OCI-LY1 (cell line): ENCODE results near the gene RAPGEF1.

ENCODE experiments used
- H2AFZ ChIP-seq: fragments of 200-600 bp; sonication (generic), shearing (Covaris generic); 2 replicates; pipeline ENCODE4 v1.6.0; 2014; ENCODE audit warnings: antibody characterized with exemption, mild to moderate bottlenecking, low read length
- H3F3A ChIP-seq: fragments of 200-600 bp; sonication (generic), shearing (Covaris generic); 2 replicates; pipeline ENCODE4 v1.6.0; 2014; ENCODE audit warnings: mild to moderate bottlenecking, antibody characterized with exemption, low read length, moderate library complexity; ENCODE audit not compliant: insufficient read depth
- H3K27ac ChIP-seq: fragments of 200-600 bp; sonication (generic); 2 replicates; pipeline ENCODE4 v1.5.1; 2014; ENCODE audit warnings: low read length, mixed run types, mild to moderate bottlenecking, low read depth; ENCODE audit not compliant: poor library complexity, severe bottlenecking
- H3K27me3 ChIP-seq: fragments of 200-600 bp; sonication (generic); 2 replicates; pipeline ENCODE4 v1.6.0; 2014; ENCODE audit warnings: antibody characterized with exemption, mild to moderate bottlenecking, low read length, moderate library complexity; ENCODE audit not compliant: insufficient read depth
- H3K36me3 ChIP-seq: fragments of 200-600 bp; sonication (generic); 2 replicates; pipeline ENCODE4 v1.6.1; 2014; ENCODE audit warnings: mild to moderate bottlenecking, antibody characterized with exemption, low read length, moderate library complexity, mixed read lengths; ENCODE audit not compliant: insufficient read depth
- H3K4me1 ChIP-seq: fragments of 200-600 bp; sonication (generic); 2 replicates; pipeline ENCODE4 v1.5.1; 2014; ENCODE audit warnings: mild to moderate bottlenecking, low read length, moderate library complexity; ENCODE audit not compliant: insufficient read depth, severe bottlenecking
- H3K4me2 ChIP-seq: fragments of 200-600 bp; sonication (generic), shearing (Covaris generic); 2 replicates; pipeline ENCODE4 v1.6.1; 2014; ENCODE audit warnings: low read length
- H3K4me3 ChIP-seq: fragments of 200-600 bp; sonication (generic); 2 replicates; pipeline ENCODE4 v1.5.1; 2014; ENCODE audit warnings: low read length, low read depth, mild to moderate bottlenecking, mixed read lengths; ENCODE audit not compliant: poor library complexity, severe bottlenecking
- H3K79me2 ChIP-seq: fragments of 200-600 bp; shearing (Covaris generic); 2 replicates; pipeline ENCODE4 v1.6.1; 2016; ENCODE audit warnings: mixed run types, low read length, mixed read lengths; ENCODE audit not compliant: insufficient read depth
- H3K9ac ChIP-seq: fragments of 200-600 bp; sonication (generic), shearing (Covaris generic); 2 replicates; pipeline ENCODE4 v1.6.1; 2014; ENCODE audit warnings: mild to moderate bottlenecking, low read length, mixed read lengths
- H3K9me2 ChIP-seq: fragments of 200-600 bp; sonication (generic), shearing (Covaris generic); 2 replicates; pipeline ENCODE4 v1.6.1; 2014; ENCODE audit warnings: low read depth, mild to moderate bottlenecking, low read length, mixed read lengths
- H3K9me3 ChIP-seq: fragments of 200-600 bp; shearing (Covaris generic); 2 replicates; pipeline ENCODE4 v1.6.1; 2014; ENCODE audit warnings: low read length, mixed read lengths
- H4K20me1 ChIP-seq: fragments of 200-600 bp; sonication (generic), shearing (Covaris generic); 2 replicates; pipeline ENCODE4 v1.6.0; 2016; ENCODE audit warnings: mild to moderate bottlenecking, low read length; ENCODE audit not compliant: insufficient read depth
- EZH2 ChIP-seq: fragments of 200-600 bp; sonication (generic), shearing (Covaris generic); IDR thresholded peaks from 2 replicates; pipeline ENCODE4 v1.8.0; 2017; ENCODE audit warnings: borderline replicate concordance, mixed run types, mild to moderate bottlenecking, antibody characterized with exemption, low read length, moderate library complexity, mixed read lengths
- TF ChIP-seq, protein P1 (sequence below): fragments of 200-600 bp; sonication (generic), shearing (Covaris generic); IDR thresholded peaks from 2 replicates; pipeline ENCODE4 v1.5.1; 2017; ENCODE audit warnings: mild to moderate bottlenecking, antibody characterized with exemption, low read length, moderate library complexity, mixed read lengths

Gene RAPGEF1

DNA sequence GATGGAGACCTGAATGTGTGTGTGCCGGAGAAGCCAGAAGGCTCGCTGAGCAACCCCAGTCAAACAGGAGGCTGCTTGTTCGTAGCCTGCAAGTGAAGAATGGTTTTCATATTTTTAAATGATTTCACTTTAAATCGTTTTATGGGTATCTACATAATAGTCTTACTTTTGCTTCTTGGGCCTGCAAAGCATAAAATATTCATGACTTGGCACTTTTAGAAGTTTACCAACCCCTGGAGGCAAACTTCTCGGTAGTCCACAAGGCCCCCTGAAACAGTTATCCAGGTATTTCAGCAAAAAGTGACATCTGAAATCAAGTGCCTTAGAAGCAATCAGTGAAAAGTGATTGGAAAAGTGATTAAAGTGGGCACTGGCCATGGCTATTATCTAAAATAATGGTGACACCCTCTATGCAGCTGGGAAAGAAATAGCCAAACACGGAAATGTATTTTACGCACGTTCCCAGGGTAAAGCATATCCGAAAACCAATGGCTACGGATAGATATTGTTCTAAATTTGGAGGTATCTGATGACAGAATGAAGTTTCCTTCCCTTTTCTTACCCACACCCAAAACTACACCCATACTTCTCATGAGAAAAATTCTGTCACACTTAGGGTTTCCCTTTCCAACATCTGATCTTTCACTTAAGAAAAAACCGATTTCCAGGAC is 39.0 kb downstream of the RAPGEF1 start:
- TF ChIP-seq, protein P1, sequence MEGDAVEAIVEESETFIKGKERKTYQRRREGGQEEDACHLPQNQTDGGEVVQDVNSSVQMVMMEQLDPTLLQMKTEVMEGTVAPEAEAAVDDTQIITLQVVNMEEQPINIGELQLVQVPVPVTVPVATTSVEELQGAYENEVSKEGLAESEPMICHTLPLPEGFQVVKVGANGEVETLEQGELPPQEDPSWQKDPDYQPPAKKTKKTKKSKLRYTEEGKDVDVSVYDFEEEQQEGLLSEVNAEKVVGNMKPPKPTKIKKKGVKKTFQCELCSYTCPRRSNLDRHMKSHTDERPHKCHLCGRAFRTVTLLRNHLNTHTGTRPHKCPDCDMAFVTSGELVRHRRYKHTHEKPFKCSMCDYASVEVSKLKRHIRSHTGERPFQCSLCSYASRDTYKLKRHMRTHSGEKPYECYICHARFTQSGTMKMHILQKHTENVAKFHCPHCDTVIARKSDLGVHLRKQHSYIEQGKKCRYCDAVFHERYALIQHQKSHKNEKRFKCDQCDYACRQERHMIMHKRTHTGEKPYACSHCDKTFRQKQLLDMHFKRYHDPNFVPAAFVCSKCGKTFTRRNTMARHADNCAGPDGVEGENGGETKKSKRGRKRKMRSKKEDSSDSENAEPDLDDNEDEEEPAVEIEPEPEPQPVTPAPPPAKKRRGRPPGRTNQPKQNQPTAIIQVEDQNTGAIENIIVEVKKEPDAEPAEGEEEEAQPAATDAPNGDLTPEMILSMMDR, result no peak
- TF ChIP-seq EZH2, result no peak
- no peaks in the 10 kb centered on the region for H3K9me3 ChIP-seq
- H3K4me3 ChIP-seq, result peak overlapping the region; percentile 23
- peak overlapping the region; percentile 22; the same call in 1 of the 2 replicates for H3K9ac ChIP-seq
- H3K4me2 ChIP-seq, result peak overlapping the region; percentile 49
- no peaks in the 10 kb centered on the region for H3K9me2 ChIP-seq
- H3K36me3 ChIP-seq, result no peaks in the 10 kb centered on the region; the same call in 1 of the 2 replicates
- H4K20me1 ChIP-seq, result no peaks in the 10 kb centered on the region
- no peak overlapping the region for H2AFZ ChIP-seq
- H3K4me1 ChIP-seq, result peaks cover 100% of the 10 kb centered on the region
- H3K79me2 ChIP-seq, result peaks cover 63% of the 10 kb centered on the region
- H3K27ac ChIP-seq, result peak overlapping the region; percentile 73
- no peaks in the 10 kb centered on the region for H3F3A ChIP-seq
- H3K27me3 ChIP-seq, result no peaks in the 10 kb centered on the region

DNA sequence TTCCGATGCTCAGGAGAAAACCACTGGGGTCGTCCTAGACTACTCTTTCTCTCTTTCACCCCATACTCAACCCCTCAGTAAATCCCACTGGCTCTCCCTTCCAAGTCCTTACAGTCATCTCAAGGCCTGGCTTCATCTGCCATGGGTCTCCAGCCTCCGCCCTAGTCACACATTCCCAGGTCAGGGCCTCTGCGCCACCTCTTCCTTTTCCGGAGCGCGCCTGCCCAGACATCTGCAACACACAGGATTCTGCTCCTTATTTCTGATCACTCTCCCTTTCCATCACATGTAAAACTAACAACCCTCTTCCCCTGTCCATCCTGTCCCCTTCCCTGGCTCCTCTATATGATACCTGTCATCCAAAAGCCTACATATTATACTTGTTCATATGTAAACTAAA is 39.8 kb downstream of the RAPGEF1 start:
- Histone ChIP-seq H3K27me3 (no peaks in the 10 kb centered on the region), H3K9me3 (no peaks in the 10 kb centered on the region), H3F3A (no peaks in the 10 kb centered on the region), H3K4me1 (peaks cover 100% of the 10 kb centered on the region), H3K9ac (no peak overlapping the region), H3K27ac (peak overlapping the region; percentile 73), H3K4me2 (peak overlapping the region; percentile 49; the same call in 1 of the 2 replicates), H2AFZ (no peak overlapping the region), H3K9me2 (no peaks in the 10 kb centered on the region), H3K79me2 (peaks cover 67% of the 10 kb centered on the region), H4K20me1 (no peaks in the 10 kb centered on the region), H3K36me3 (no peaks in the 10 kb centered on the region; the same call in 1 of the 2 replicates), H3K4me3 (no peak overlapping the region)
- no peak for TF ChIP-seq EZH2
- TF ChIP-seq, protein P1, result no peak

DNA sequence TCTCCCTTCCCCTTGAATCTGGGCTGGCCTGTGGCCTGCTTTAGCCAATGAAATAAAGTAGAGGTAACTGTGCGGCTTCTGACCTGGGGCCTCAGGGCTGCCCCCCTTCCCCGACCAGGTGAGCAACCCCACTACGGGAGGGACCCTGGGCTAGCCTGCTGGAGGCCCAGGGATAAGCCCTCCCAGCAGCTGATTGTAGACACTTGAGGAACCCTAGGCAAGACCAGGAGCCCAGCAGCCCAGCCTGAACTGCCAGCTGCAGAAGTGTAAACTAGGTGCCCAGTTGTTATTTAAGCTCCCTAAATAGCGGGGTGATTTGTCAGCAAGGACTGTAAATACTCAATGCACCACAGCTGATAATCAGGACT is 41.3 kb downstream of the RAPGEF1 start:
- no peaks in the 10 kb centered on the region; the same call in 1 of the 2 replicates for H3K36me3 ChIP-seq
- H3K79me2 ChIP-seq, result peaks cover 63% of the 10 kb centered on the region
- no peaks in the 10 kb centered on the region for H3K27me3 ChIP-seq
- no peaks in the 10 kb centered on the region for H4K20me1 ChIP-seq
- H3K4me3 ChIP-seq, result peak overlapping the region; percentile 22
- H3F3A ChIP-seq, result no peaks in the 10 kb centered on the region
- H3K9me2 ChIP-seq, result no peaks in the 10 kb centered on the region
- H3K9ac ChIP-seq, result peak overlapping the region; percentile 9; the same call in 1 of the 2 replicates
- H3K27ac ChIP-seq, result peak overlapping the region; percentile 73
- no peaks in the 10 kb centered on the region for H3K9me3 ChIP-seq
- peaks cover 99% of the 10 kb centered on the region for H3K4me1 ChIP-seq
- peak overlapping the region; percentile 51 for H3K4me2 ChIP-seq
- no peak for TF ChIP-seq EZH2
- TF ChIP-seq, protein P1, result no peak
- no peak overlapping the region for H2AFZ ChIP-seq
